HEK293T (cell line): Measurements from ENCODE around the gene NAA38.

ENCODE experiments used
- BHLHE40 ChIP-seq: fragments of 450-650 bp; IDR thresholded peaks from 2 replicates; pipeline ENCODE4 v1.6.1; 2016; ENCODE audit warnings: mild to moderate bottlenecking, moderate library complexity, borderline replicate concordance
- FOXK2 ChIP-seq: fragments of 450-650 bp; IDR thresholded peaks from 2 replicates; pipeline ENCODE4 v1.6.1; 2016; ENCODE audit warnings: mild to moderate bottlenecking
- FOXM1 ChIP-seq: fragments of 450-650 bp; IDR thresholded peaks from 2 replicates; pipeline ENCODE4 v1.6.1; 2017; ENCODE audit warnings: mild to moderate bottlenecking, borderline replicate concordance
- HDGF ChIP-seq: fragments of 450-650 bp; IDR thresholded peaks from 2 replicates; pipeline ENCODE4 v1.6.1; 2017; ENCODE audit warnings: antibody characterized with exemption, borderline replicate concordance
- SP1 ChIP-seq: fragments of 450-650 bp; IDR thresholded peaks from 2 replicates; pipeline ENCODE4 v1.6.1; 2017
- SUZ12 ChIP-seq: fragments of 450-650 bp; IDR thresholded peaks from 2 replicates; pipeline ENCODE4 v1.6.1; 2016; ENCODE audit warnings: mild to moderate bottlenecking

DNA sequence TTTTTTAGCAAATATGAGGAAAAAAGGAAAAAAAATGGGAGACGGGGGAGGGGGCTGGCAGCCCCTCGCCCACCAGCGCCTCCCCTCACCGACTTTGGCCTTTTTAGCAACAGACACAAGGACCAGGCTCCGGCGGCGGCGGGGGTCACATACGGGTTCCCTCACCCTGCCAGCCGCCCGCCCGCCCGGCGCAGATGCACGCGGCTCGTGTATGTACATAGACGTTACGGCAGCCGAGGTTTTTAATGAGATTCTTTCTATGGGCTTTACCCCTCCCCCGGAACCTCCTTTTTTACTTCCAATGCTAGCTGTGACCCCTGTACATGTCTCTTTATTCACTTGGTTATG lies 3.7 kb downstream of the NAA38 start:
- no peak for TF ChIP-seq FOXK2
- TF ChIP-seq FOXM1: no peak
- TF ChIP-seq SP1: no peak
- TF ChIP-seq BHLHE40: no peak
- TF ChIP-seq HDGF: no peak
- no peak for TF ChIP-seq SUZ12
